Measurements from ENCODE around the gene CCDC188.

CCDC188 gene

GRCh38 chr22:20151276-20151588, 377 bp upstream of the CCDC188 start:
- in situ Hi-C loops (cut with HindIII; ENCODE audit: low sequenced_read_pairs): no loop called here

GRCh38 chr22:20149257-20150250, 1.3 kb downstream of the CCDC188 start:
- in situ Hi-C loops (cut with HindIII; ENCODE audit: low sequenced_read_pairs): loop anchor here (10.0 kb wide), 2 partner anchors 95 to 175 kb away; no protein-coding TSS in a partner anchor

- in situ Hi-C loops (cut with HindIII; ENCODE audit: low sequenced_read_pairs): loop anchor here (10.0 kb wide), 2 partner anchors 96 to 174 kb away; no protein-coding TSS in a partner anchor
Observed at GRCh38 chr22:20148414-20148813, 2.4 kb downstream of the CCDC188 start.

- in situ Hi-C loops (cut with HindIII; ENCODE audit: low sequenced_read_pairs): loop anchor here (10.0 kb wide), 2 partner anchors 97 to 173 kb away; no protein-coding TSS in a partner anchor
Observed at GRCh38 chr22:20147237-20147988, 3.4 kb downstream of the CCDC188 start.

GRCh38 chr22:20146777-20147176, 4.1 kb downstream of the CCDC188 start:
- in situ Hi-C loops (cut with HindIII; ENCODE audit: low sequenced_read_pairs): loop anchor here (10.0 kb wide), 2 partner anchors 98 to 172 kb away; no protein-coding TSS in a partner anchor

- in situ Hi-C loops (cut with HindIII; ENCODE audit: low sequenced_read_pairs): loop anchor here (10.0 kb wide), 2 partner anchors 99 to 171 kb away; no protein-coding TSS in a partner anchor
Observed at GRCh38 chr22:20145832-20146223, 5.0 kb downstream of the CCDC188 start.

GRCh38 chr22:20145206-20145831, 5.5 kb downstream of the CCDC188 start:
- in situ Hi-C loops (cut with HindIII; ENCODE audit: low sequenced_read_pairs): loop anchor here (10.0 kb wide), 2 partner anchors 99 to 171 kb away; no protein-coding TSS in a partner anchor

- in situ Hi-C loops (cut with HindIII; ENCODE audit: low sequenced_read_pairs): loop anchor here (10.0 kb wide), 2 partner anchors 101 to 169 kb away; no protein-coding TSS in a partner anchor
Observed at GRCh38 chr22:20143883-20144665, 6.8 kb downstream of the CCDC188 start.

GRCh38 chr22:20142711-20143621, 7.9 kb downstream of the CCDC188 start:
- in situ Hi-C loops (cut with HindIII; ENCODE audit: low sequenced_read_pairs): loop anchor here (10.0 kb wide), 2 partner anchors 102 to 168 kb away; no protein-coding TSS in a partner anchor

- in situ Hi-C loops (cut with HindIII; ENCODE audit: low sequenced_read_pairs): loop anchor here (10.0 kb wide), 2 partner anchors 103 to 167 kb away; no protein-coding TSS in a partner anchor
Observed at GRCh38 chr22:20141186-20142077, 9.4 kb downstream of the CCDC188 start.

GRCh38 chr22:20140521-20140964, 10.3 kb downstream of the CCDC188 start:
- in situ Hi-C loops (cut with HindIII; ENCODE audit: low sequenced_read_pairs): loop anchor here (10.0 kb wide), 2 partner anchors 104 to 166 kb away; no protein-coding TSS in a partner anchor

- in situ Hi-C loops (cut with HindIII; ENCODE audit: low sequenced_read_pairs): loop anchor here (10.0 kb wide), 2 partner anchors 105 to 165 kb away; no protein-coding TSS in a partner anchor
Observed at GRCh38 chr22:20140107-20140445, 10.8 kb downstream of the CCDC188 start.

GRCh38 chr22:20139391-20140106, 11.3 kb downstream of the CCDC188 start:
- in situ Hi-C loops (cut with HindIII; ENCODE audit: low sequenced_read_pairs): loop anchor here (10.0 kb wide), 2 partner anchors 105 to 165 kb away; no protein-coding TSS in a partner anchor

GRCh38 chr22:20138868-20139267, 12.0 kb downstream of the CCDC188 start:
- in situ Hi-C loops (cut with HindIII; ENCODE audit: low sequenced_read_pairs): no loop called here

- in situ Hi-C loops (cut with HindIII; ENCODE audit: low sequenced_read_pairs): no loop called here
Observed at GRCh38 chr22:20138417-20138738, 12.5 kb downstream of the CCDC188 start.

- in situ Hi-C loops (cut with HindIII; ENCODE audit: low sequenced_read_pairs): no loop called here
Observed at GRCh38 chr22:20137671-20138416, 13.0 kb downstream of the CCDC188 start.

Data from endothelial cell of hepatic sinusoid (primary cell).